ENCODE data around the gene NR5A2.

GRCh38 chr1:200029035-200029821, 1.7 kb downstream of the NR5A2 start:
- TF ChIP-seq CTCF (IDR thresholded peaks at IDR 0.05; ENCODE audit: low read depth, low read length) = no peak
- no peak for TF ChIP-seq POLR2A (IDR thresholded peaks at IDR 0.05; ENCODE audit: extremely low read depth, insufficient read length)

Data from NB4 (cell line).